ENCODE measurements around the gene SPECC1. TPM values are rescaled to one million over a fixed set of nuclear protein-coding genes. Genes with fewer than 3 reads are reported as not detected.

SPECC1 gene
- total and polyA plus RNA-seq, 2 of the 4 experiments (the other 2 are of a cell fraction), result 16.9 to 26.2 TPM

GRCh38 chr17:20315311-20315710 is 306.2 kb downstream of the SPECC1 start:
- no peaks in the 10 kb centered on the region for H3K4me1 ChIP-seq (ENCODE audit: control insufficient read depth, insufficient read depth, low read length)
- no peak overlapping the region for H4K5ac ChIP-seq (ENCODE audit: low read depth, low read length)
- H4K20me1 ChIP-seq (ENCODE audit: insufficient read depth, low read length), result no peaks in the 10 kb centered on the region
- dilution Hi-C loops (cut with HindIII; ENCODE audit: low sequenced_read_pairs, unreplicated experiment) (no loop called here), intact Hi-C loops (cut with micrococcal nuclease) (loop anchor here (5.0 kb wide), 1 partner anchor 318 kb away; no protein-coding TSS in a partner anchor), in situ Hi-C loops (cut with MboI; ENCODE audit: low sequenced_read_pairs) (loop anchor here (5.0 to 10.0 kb wide), 3 partner anchors 91 to 321 kb away; no protein-coding TSS in a partner anchor)
- H3K27me3 ChIP-seq (ENCODE audit: control insufficient read depth, insufficient read depth, low read length), result no peaks in the 10 kb centered on the region
- H3K4me3 ChIP-seq (ENCODE audit: insufficient read depth, low read depth, low read length), result no peak overlapping the region
- no peak overlapping the region for H3K4ac ChIP-seq (ENCODE audit: low read depth, low read length)
- H2BK120ac ChIP-seq (ENCODE audit: low read depth, low read length), result no peak overlapping the region
- no peak overlapping the region for H3K14ac ChIP-seq (replicated peaks; ENCODE audit: low read depth, low read length)
- no peak overlapping the region for H2AK9ac ChIP-seq (replicated peaks; ENCODE audit: low read depth, low read length, poor library complexity)
- H2AK5ac ChIP-seq (ENCODE audit: low read depth, low read length), result no peak overlapping the region
- DNase-seq (no peak), ATAC-seq (ENCODE audit: low read depth) (no peak)
- no peaks in the 10 kb centered on the region for H3K9me1 ChIP-seq (ENCODE audit: insufficient read depth, low read length)
- BruUV-seq (replicated peaks), result no TSS peak
- no peak overlapping the region for H3K56ac ChIP-seq (ENCODE audit: extremely low read depth, insufficient read depth, low read length)
- 90% methylated on average over 2 of the region's 10 CpGs; no CpG with 5 or more reads in 1 of the 2 experiments for WGBS, 2 experiments (ENCODE audit: extremely low coverage in 2 of 2, insufficient read length in 1 of 2)
- no peak overlapping the region for H2BK20ac ChIP-seq (ENCODE audit: low read depth, low read length)
- H3K36me3 ChIP-seq (ENCODE audit: control insufficient read depth, insufficient read depth, low read length), result peaks cover 10% of the 10 kb centered on the region
- H3K79me1 ChIP-seq (ENCODE audit: low read depth in 1 of 2, low read length in 2 of 2), result no peaks in the 10 kb centered on the region; a peak in 1 of 4 replicates
- H3K27ac ChIP-seq (ENCODE audit: insufficient read depth, low read length), result no peak overlapping the region
- H2BK5ac ChIP-seq (ENCODE audit: low read depth, low read length, poor library complexity, severe bottlenecking), result no peak overlapping the region
- POLR2A ChIA-PET (ENCODE audit: unreplicated experiment), result no interaction called here
- no peak overlapping the region for H2BK15ac ChIP-seq (ENCODE audit: low read depth, low read length)
- no peak overlapping the region for H2AFZ ChIP-seq (replicated peaks; ENCODE audit: low read length, poor library complexity)
- TF ChIP-seq CEBPB (IDR thresholded peaks at IDR 0.05; ENCODE audit: low read depth, low read length), result no peak
- TF ChIP-seq, protein P1, sequence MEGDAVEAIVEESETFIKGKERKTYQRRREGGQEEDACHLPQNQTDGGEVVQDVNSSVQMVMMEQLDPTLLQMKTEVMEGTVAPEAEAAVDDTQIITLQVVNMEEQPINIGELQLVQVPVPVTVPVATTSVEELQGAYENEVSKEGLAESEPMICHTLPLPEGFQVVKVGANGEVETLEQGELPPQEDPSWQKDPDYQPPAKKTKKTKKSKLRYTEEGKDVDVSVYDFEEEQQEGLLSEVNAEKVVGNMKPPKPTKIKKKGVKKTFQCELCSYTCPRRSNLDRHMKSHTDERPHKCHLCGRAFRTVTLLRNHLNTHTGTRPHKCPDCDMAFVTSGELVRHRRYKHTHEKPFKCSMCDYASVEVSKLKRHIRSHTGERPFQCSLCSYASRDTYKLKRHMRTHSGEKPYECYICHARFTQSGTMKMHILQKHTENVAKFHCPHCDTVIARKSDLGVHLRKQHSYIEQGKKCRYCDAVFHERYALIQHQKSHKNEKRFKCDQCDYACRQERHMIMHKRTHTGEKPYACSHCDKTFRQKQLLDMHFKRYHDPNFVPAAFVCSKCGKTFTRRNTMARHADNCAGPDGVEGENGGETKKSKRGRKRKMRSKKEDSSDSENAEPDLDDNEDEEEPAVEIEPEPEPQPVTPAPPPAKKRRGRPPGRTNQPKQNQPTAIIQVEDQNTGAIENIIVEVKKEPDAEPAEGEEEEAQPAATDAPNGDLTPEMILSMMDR (conservative IDR thresholded peaks at IDR 0.05; ENCODE audit: low read depth, low read length), result no peak
- TF ChIP-seq CHD1 (IDR thresholded peaks at IDR 0.05; ENCODE audit: low read depth, low read length), result no peak
- TF ChIP-seq MAZ (IDR thresholded peaks at IDR 0.05; ENCODE audit: borderline replicate concordance, low read depth, low read length), result no peak
- TF ChIP-seq RCOR1 (IDR thresholded peaks at IDR 0.05; ENCODE audit: insufficient replicate concordance, low read length), result no peak
- no peak overlapping the region for H3K4me2 ChIP-seq (ENCODE audit: low read depth, low read length)
- H4K8ac ChIP-seq (ENCODE audit: low read depth in 2 of 2, low read length in 2 of 2), result no peak overlapping the region
- no peak overlapping the region for H4K91ac ChIP-seq (ENCODE audit: insufficient read depth, low read depth, low read length)
- H3K18ac ChIP-seq (ENCODE audit: low read depth, low read length), result no peak overlapping the region
- no peak overlapping the region for H3K23ac ChIP-seq (ENCODE audit: low read depth, low read length)
- H3K9ac ChIP-seq (ENCODE audit: low read depth, low read length), result no peak overlapping the region
- CTCF ChIA-PET, result no interaction called here
- H3K9me3 ChIP-seq (ENCODE audit: control insufficient read depth, insufficient read depth, low read length), result no peaks in the 10 kb centered on the region

Measured in IMR-90 (cell line).